ENCODE measurements around the gene HCN2. TPM values are rescaled to one million over a fixed set of nuclear protein-coding genes. Genes with fewer than 3 reads are reported as not detected.
"Not testable (repeated sequence)": the region's sequence is repeated elsewhere in the genome, so short reads cannot be mapped to it uniquely, and the experiment has no call there.

The HCN2 gene
- total RNA-seq, 2 donors from 2014 or later, result 0.17 to 0.40 TPM

DNA sequence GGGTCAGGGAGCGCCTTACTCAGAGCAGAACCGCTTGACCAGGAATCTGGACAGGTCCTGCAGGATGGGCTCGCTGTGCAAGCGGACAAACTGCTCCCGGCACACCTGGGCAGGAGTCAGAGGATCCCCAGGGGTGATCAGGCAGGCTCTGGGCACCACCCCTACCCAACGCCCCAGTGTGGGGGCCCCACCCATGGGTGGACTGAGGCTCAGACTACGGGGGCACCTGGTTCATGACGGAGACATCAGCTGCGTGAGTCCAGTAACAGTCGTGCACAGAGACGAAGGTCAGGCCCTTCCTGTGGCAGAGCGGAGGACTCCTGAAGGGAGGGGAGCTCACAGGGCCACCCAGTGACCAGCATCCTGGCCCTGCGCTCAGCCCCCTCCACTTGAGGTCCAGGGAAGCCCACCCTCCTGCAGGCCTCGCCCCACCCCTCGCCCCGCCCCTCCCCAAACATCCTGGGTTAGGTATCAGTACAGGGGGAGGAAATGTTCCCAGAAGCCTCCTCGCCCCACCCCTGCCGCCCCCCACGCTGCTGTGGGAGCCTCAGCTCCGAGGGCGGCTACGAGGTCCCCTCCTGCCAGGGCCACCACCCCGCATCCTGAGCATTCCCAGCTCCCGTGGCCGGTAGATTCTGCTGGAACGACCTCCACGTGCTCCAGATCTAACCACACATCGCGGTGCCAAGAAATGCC is 28.0 kb downstream of the HCN2 start:
- Histone ChIP-seq H3K9me3 (no peaks in the 10 kb centered on the region), H3K9ac (ENCODE audit: low read depth in 2 of 2, low read length in 2 of 2) (no peak overlapping the region), H3K27me3 (peaks cover 4% of the 10 kb centered on the region), H3K36me3 (peaks cover 5% of the 10 kb centered on the region), H3K4me3 (no peak overlapping the region), H3K4me1 (no peaks in the 10 kb centered on the region), H3K27ac (no peak overlapping the region)
- TF ChIP-seq, protein P1, sequence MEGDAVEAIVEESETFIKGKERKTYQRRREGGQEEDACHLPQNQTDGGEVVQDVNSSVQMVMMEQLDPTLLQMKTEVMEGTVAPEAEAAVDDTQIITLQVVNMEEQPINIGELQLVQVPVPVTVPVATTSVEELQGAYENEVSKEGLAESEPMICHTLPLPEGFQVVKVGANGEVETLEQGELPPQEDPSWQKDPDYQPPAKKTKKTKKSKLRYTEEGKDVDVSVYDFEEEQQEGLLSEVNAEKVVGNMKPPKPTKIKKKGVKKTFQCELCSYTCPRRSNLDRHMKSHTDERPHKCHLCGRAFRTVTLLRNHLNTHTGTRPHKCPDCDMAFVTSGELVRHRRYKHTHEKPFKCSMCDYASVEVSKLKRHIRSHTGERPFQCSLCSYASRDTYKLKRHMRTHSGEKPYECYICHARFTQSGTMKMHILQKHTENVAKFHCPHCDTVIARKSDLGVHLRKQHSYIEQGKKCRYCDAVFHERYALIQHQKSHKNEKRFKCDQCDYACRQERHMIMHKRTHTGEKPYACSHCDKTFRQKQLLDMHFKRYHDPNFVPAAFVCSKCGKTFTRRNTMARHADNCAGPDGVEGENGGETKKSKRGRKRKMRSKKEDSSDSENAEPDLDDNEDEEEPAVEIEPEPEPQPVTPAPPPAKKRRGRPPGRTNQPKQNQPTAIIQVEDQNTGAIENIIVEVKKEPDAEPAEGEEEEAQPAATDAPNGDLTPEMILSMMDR (IDR thresholded peaks at IDR 0.05), result no peak
- no peak for DNase-seq
- intact Hi-C loops (cut with DNase I), result no loop called here

DNA sequence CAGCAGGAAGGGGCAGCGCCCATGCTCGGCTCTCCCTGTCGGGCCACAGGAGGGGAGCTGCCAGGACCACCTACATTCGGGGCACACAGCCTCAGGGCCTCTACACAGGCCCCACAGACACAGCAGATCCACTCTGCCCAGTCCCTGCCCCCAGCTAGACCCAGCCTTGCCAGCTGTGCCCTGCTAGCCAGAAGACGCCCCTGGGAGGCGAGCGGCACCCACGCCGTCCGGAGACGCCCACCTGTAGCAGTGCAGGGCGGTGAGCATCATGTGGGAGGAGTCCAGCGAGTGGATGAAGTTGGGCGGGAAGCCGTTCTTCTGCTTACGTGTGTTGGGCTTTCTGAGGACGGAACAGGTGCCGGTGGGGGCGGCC is 28.6 kb downstream of the HCN2 start:
- TF ChIP-seq, protein P1 (IDR thresholded peaks at IDR 0.05), result no peak
- Histone ChIP-seq H3K4me1 (no peaks in the 10 kb centered on the region), H3K9me3 (no peaks in the 10 kb centered on the region), H3K27me3 (peaks cover 4% of the 10 kb centered on the region), H3K4me3 (no peak overlapping the region), H3K27ac (no peak overlapping the region), H3K9ac (ENCODE audit: low read depth in 2 of 2, low read length in 2 of 2) (no peak overlapping the region), H3K36me3 (peaks cover 5% of the 10 kb centered on the region)
- DNase-seq, result no peak
- intact Hi-C loops (cut with DNase I), result no loop called here

DNA sequence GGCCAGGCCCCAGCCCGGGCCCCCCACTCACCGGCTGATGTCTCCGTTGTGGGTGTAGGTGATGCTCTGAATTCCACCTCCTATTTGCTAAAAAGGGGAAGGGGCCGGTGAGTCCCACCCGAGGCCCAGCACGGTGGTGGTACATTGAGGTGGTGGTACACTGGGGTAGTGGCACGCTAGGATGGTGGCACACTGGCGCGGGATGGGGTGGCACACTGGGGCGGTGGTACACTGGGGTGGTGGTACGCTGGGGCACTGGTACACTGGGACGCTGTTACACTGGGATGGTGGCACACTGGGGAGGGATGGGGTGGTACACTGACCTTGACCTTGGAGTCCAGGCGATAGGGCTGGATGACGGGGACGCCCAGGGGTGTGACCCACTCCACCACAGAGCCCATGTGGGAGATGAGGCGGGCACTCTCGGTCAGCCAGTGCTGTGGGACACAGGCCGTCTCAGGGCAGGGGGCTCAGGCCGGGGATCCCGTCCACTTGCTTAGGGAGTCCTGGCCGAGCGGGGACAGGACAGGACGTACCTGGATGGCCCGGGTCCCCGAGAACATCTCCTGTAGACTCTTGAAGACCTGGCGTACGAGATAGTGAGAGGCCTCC is 29.1 kb downstream of the HCN2 start:
- Histone ChIP-seq H3K36me3 (peaks cover 5% of the 10 kb centered on the region), H3K9ac (ENCODE audit: low read depth in 2 of 2, low read length in 2 of 2) (no peak overlapping the region), H3K9me3 (no peaks in the 10 kb centered on the region), H3K27me3 (peaks cover 4% of the 10 kb centered on the region), H3K4me1 (no peaks in the 10 kb centered on the region), H3K4me3 (no peak overlapping the region), H3K27ac (no peak overlapping the region)
- TF ChIP-seq, protein P1 (IDR thresholded peaks at IDR 0.05), result no peak
- intact Hi-C loops (cut with DNase I), result no loop called here
- DNase-seq, result no peak

DNA sequence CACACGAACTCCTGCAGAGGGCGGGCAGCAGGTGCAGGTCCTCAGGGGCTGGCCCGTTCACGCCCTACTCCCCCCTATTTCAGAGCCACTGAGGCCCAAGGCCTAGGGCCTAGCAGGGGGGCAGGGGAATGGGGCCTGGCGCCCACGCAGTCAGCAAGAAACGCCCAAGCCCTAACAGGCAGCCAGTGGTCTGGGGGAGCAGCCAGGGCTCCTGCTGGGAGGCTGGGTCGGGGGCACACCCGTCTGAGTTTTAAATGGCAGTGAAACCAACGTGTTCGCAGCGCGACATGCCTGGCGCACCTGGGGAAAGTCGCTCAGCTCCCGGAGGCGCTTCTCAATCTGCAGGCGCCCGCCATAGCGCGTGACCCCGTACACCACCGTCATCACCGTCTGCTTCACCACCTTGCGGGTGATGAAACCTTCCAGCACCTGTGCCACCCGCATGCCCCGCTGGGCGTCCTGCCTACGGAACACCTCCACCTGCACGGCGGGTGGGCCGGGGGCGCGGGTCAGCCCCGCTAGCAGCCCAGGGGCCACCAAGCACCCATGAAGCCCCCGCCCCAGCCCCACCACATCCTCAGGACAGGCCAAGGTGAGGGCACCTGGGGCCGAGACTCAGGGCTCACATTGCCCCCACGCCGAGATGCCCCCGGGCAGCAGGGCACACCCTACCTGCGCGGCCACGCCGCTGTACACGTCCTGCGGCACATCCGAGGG is 29.8 kb downstream of the HCN2 start:
- H3K4me3 ChIP-seq, result no peak overlapping the region

DNA sequence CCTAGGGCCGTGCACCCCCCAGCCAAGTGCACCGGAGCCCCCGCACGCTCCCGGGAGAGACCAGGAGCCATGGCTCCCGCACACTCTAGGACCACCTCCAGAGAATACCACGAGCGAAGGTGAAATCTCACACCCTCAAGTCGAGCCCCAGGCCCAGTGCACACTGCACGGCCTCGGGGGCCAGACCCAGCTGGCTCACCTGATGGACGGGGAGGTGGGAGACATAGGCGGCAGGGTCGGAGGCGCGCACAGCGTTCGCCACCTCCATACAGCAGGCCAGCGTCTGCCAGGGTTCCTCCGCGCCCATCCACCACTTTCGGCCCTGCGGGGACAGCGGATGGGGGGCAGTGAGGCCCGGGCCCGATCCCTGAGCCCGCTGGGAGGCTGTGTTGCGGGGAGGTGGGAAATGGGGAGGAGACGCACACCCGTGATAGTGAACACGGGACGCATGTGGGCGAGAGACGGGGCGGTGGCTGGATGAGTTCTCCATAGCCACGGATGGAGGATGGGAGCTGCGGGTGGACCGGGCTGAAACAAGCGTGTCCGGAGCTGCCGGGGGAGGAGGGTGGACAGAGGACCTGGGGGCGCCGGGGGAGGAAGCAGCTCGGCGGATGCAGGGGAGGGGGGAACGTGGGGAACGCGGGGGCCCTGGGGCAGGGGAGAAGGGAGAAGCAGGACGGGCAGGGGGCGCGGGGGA is 30.6 kb downstream of the HCN2 start:
- intact Hi-C loops (cut with DNase I), result no loop called here
- H3K36me3 ChIP-seq, result peaks cover 13% of the 10 kb centered on the region
- no peak overlapping the region for H3K27ac ChIP-seq
- no peak for DNase-seq
- TF ChIP-seq, protein P1 (IDR thresholded peaks at IDR 0.05), result no peak
- no peak overlapping the region for H3K9ac ChIP-seq (ENCODE audit: low read depth in 2 of 2, low read length in 2 of 2)
- H3K27me3 ChIP-seq, result peaks cover 4% of the 10 kb centered on the region
- no peaks in the 10 kb centered on the region for H3K4me1 ChIP-seq
- no peak overlapping the region for H3K4me3 ChIP-seq
- no peaks in the 10 kb centered on the region for H3K9me3 ChIP-seq

More for the DNA sequence above, 29.8 kb downstream of the HCN2 start:
- no peak overlapping the region for H3K9ac ChIP-seq (ENCODE audit: low read depth in 2 of 2, low read length in 2 of 2)
- H3K27ac ChIP-seq, result no peak overlapping the region
- no peaks in the 10 kb centered on the region for H3K4me1 ChIP-seq
- no peaks in the 10 kb centered on the region for H3K9me3 ChIP-seq
- H3K36me3 ChIP-seq, result peaks cover 5% of the 10 kb centered on the region
- peaks cover 4% of the 10 kb centered on the region for H3K27me3 ChIP-seq
- DNase-seq, result no peak
- TF ChIP-seq, protein P1 (IDR thresholded peaks at IDR 0.05), result no peak
- intact Hi-C loops (cut with DNase I), result no loop called here

DNA sequence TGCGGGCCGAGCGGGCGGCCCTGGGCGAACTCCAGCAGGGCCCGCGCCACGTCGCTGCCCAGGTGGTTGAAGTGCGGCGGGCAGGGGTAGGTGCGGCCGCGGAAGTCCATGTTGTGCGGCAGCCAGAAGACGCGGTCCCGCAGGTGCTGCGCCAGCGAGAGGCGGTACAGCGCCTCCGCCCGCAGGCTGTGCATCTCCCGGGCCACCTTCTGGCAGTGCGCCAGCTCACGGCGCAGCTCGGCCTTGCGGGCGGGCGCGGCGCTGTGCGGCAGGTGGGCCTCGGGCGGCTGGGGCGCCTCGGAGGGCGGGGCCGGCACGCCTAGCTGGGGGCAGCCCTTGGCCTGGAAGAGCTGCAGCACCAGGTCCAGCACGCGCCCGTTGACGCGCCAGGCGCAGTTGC is 31.5 kb downstream of the HCN2 start:
- H3K4me3 ChIP-seq; H3K27ac ChIP-seq; H3K9ac ChIP-seq (ENCODE audit: low read depth in 2 of 2, low read length in 2 of 2); H3K9me3 ChIP-seq; intact Hi-C loops (cut with DNase I); DNase-seq; H3K4me1 ChIP-seq; H3K27me3 ChIP-seq: not testable (repeated sequence)
- peaks cover 13% of the 10 kb centered on the region for H3K36me3 ChIP-seq

Data from colonic mucosa (tissue), 4 donors.